ENCODE results near the gene DNAJB6. TPM values are rescaled to one million over a fixed set of nuclear protein-coding genes. Genes with fewer than 3 reads are reported as not detected.

Gene DNAJB6
- total RNA-seq, 4 donors from 2014 or later: 63.5 to 125 (median 107) TPM

DNA sequence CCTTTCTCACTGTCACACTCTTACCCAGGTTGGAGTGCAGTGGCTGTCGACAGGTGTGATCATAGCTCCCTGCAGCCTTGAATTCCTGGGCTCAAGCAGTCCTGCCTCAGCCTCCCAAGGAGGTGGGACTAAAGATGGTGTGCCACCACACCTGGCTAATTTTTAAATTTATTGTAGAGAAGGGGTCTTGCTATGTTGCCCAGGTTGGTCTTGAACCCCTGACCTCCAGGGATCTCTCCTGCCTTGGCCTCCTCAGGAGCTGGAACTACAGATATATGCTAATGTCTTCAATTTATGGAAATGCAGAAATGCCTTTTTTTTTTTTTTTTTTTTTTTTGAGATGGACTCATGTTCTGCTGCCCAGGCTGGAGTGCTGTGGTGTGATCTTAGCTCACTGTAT is 42.7 kb downstream of the DNAJB6 start:
- Histone ChIP-seq H3K4me3 (no peak overlapping the region), H3K9me3 (no peaks in the 10 kb centered on the region), H3K36me3 (no peaks in the 10 kb centered on the region), H3K27me3 (no peaks in the 10 kb centered on the region), H3K4me1 (no peaks in the 10 kb centered on the region), H3K27ac (no peak overlapping the region)
- DNase-seq: no peak
- intact Hi-C loops (cut with DNase I; ENCODE audit: low total_unique reads): no loop called here
- TF ChIP-seq, protein P1, sequence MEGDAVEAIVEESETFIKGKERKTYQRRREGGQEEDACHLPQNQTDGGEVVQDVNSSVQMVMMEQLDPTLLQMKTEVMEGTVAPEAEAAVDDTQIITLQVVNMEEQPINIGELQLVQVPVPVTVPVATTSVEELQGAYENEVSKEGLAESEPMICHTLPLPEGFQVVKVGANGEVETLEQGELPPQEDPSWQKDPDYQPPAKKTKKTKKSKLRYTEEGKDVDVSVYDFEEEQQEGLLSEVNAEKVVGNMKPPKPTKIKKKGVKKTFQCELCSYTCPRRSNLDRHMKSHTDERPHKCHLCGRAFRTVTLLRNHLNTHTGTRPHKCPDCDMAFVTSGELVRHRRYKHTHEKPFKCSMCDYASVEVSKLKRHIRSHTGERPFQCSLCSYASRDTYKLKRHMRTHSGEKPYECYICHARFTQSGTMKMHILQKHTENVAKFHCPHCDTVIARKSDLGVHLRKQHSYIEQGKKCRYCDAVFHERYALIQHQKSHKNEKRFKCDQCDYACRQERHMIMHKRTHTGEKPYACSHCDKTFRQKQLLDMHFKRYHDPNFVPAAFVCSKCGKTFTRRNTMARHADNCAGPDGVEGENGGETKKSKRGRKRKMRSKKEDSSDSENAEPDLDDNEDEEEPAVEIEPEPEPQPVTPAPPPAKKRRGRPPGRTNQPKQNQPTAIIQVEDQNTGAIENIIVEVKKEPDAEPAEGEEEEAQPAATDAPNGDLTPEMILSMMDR (IDR thresholded peaks at IDR 0.05): no peak
- TF ChIP-seq POLR2A (IDR thresholded peaks at IDR 0.05): no peak

DNA sequence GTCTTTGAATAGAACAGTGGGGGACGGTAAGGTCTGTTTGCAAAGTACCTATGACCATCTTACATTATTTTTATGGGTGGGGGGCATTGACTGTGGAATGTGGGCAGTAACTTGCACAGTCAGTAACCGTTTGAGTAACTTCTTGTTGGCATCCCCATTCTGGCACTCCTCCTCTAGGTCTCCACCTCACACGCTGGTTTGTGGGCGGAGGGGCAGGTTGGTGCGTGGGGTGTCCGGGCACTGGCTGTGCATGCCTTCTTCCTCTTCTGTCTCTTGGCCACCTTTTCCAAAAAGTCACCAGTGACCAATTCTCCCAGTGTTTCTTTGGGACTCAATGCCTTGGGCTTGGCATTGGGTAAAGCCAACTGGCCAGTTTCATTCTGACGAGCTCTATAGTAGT is 43.6 kb downstream of the DNAJB6 start:
- H3K4me1 ChIP-seq: no peaks in the 10 kb centered on the region
- no peak overlapping the region for H3K4me3 ChIP-seq
- intact Hi-C loops (cut with DNase I; ENCODE audit: low total_unique reads): no loop called here
- TF ChIP-seq POLR2A (IDR thresholded peaks at IDR 0.05): no peak
- TF ChIP-seq, protein P1 (IDR thresholded peaks at IDR 0.05): no peak
- no peaks in the 10 kb centered on the region for H3K36me3 ChIP-seq
- DNase-seq: no peak
- no peak overlapping the region for H3K27ac ChIP-seq
- no peaks in the 10 kb centered on the region for H3K27me3 ChIP-seq
- no peaks in the 10 kb centered on the region for H3K9me3 ChIP-seq

DNA sequence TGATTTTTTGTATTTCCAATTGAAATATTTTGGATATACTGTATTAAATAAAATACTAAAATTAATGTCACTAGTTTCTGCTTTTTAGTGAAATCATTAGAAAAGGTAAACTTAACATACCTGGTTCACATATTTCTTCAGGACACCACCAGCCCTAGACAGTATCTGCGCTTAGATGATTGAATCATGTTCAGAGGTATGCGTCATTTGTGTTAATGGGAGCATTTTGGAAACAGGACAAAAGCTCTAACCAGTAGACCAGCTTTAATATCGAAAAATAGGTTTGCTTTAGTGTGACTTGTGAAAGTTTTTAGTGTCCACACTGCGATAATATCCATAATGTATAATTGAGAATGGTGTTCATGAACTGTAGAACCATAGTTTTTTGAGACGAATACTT is 47.1 kb downstream of the DNAJB6 start:
- Histone ChIP-seq H3K4me3 (no peak overlapping the region), H3K27ac (no peak overlapping the region), H3K9me3 (no peaks in the 10 kb centered on the region), H3K36me3 (no peaks in the 10 kb centered on the region), H3K27me3 (no peaks in the 10 kb centered on the region), H3K4me1 (no peaks in the 10 kb centered on the region)
- DNase-seq: no peak
- intact Hi-C loops (cut with DNase I; ENCODE audit: low total_unique reads): no loop called here
- TF ChIP-seq POLR2A (IDR thresholded peaks at IDR 0.05): no peak
- TF ChIP-seq, protein P1 (IDR thresholded peaks at IDR 0.05): no peak

DNA sequence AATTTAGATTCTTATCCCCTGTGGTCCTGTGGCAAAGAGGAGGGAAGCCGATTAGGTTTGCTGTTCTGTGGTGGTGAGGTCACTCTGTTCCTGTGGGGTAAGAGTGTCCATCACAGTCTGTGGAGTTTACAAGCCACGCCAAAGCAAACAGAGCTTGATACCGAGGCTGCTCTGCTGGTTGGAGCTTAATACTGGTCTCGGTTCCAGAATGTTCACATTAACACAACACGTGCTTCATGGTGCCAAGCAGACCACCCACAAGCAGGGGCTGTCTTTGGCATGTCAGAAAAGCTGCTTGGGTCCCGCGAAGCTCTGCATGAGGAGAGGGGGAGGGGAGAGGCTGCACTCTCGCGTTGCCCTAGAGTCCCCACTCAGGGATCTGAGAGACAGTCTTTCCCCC is 47.5 kb downstream of the DNAJB6 start:
- Histone ChIP-seq H3K4me3 (no peak overlapping the region), H3K4me1 (no peaks in the 10 kb centered on the region), H3K36me3 (no peaks in the 10 kb centered on the region), H3K9me3 (no peaks in the 10 kb centered on the region), H3K27ac (no peak overlapping the region), H3K27me3 (no peaks in the 10 kb centered on the region)
- intact Hi-C loops (cut with DNase I; ENCODE audit: low total_unique reads): no loop called here
- DNase-seq: no peak
- TF ChIP-seq POLR2A (IDR thresholded peaks at IDR 0.05): no peak
- TF ChIP-seq, protein P1 (IDR thresholded peaks at IDR 0.05): no peak

DNA sequence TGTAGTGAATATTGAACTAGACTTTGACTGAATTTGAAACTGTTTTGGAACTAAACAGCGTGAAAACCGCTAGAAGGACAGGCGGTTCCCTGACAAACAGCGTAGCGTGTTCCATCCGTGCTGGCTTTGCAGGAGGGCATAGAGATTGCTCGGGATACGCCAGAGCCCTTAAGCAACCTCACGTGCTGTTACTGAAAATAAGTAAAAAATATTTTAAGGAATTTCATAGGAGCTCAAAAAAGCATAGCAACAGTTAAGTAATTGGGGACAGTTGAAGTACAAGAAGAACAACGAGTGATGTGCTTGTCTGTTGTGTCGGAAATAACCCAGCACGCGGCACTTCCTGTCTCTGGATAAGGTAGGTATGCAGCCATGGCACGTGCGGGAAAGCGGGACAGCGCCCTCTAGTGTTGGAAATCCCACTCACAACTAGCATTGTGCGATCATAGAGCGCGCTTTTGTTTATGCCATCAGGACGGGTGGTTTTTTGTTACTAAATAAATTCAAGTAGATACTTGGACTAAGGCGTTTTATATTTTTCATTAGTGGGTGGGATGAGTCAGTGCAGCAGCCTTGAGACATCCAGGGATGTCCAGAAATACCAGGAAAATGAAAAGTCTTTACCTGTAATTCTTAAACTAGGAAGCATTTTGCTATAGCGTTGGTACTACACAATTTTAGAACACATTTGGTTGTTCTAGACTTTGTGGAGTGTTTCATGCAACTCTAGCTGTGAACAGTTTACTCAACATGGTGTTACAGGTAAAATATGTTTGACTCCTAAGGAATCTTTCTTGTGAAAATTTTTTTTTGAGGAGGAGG is 50.4 kb downstream of the DNAJB6 start:
- Histone ChIP-seq H3K27ac (peak overlapping the region; percentile 18 to 53), H3K4me1 (no peaks in the 10 kb centered on the region), H3K36me3 (no peaks in the 10 kb centered on the region), H3K27me3 (no peaks in the 10 kb centered on the region), H3K9me3 (no peaks in the 10 kb centered on the region), H3K4me3 (no peak overlapping the region)
- intact Hi-C loops (cut with DNase I; ENCODE audit: low total_unique reads): no loop called here
- DNase-seq: peak; percentile 79
- TF ChIP-seq, protein P1 (IDR thresholded peaks at IDR 0.05): peak; percentile 59 to 80 (median 72)
- TF ChIP-seq POLR2A (IDR thresholded peaks at IDR 0.05): no peak

Measured in uterus (tissue), 4 donors.